HG02943 (cell line): ENCODE measurements around the gene TUNAR.
"Not testable (repeated sequence)": the region's sequence is repeated elsewhere in the genome, so short reads cannot be mapped to it uniquely, and the experiment has no call there.

Source experiments
- ATAC-seq: cut with Tn5 transposase; IDR thresholded peaks from one replicate; pipeline ENCODE4 v1.9.1; 2021; ENCODE audit warnings: mild to moderate bottlenecking, low read depth, moderate library complexity; ENCODE audit not compliant: unreplicated experiment

TUNAR gene

GRCh38 chr14:95961481-95961880, 84.8 kb downstream of the TUNAR start:
- ATAC-seq, result no peak

GRCh38 chr14:95964901-95965300, 88.3 kb downstream of the TUNAR start:
- no peak for ATAC-seq

GRCh38 chr14:95968048-95968447, 91.4 kb downstream of the TUNAR start:
- not testable (repeated sequence) for ATAC-seq
